Activated naive CD4-positive, alpha-beta T cell (primary cell): ENCODE data around the gene TRAF3IP3.

Experiments
- DNase-seq, 4 experiments: peaks; one replicate each; lab custom pipeline; 2025; lab: John Stamatoyannopoulos, UW

Gene TRAF3IP3

GRCh38 chr1:209827384-209828262 is 71.8 kb downstream of the TRAF3IP3 start, which contains the start of gene UTP25:
Gene UTP25 (plus strand): TSS chr1:209827972. CDS start chr1:209828064, 92 bp downstream.
- DNase-seq = peak; percentile 67 to 89 (median 82)

- no peak for DNase-seq
Observed at GRCh38 chr1:209829716-209830115, 73.9 kb downstream of the TRAF3IP3 start.

- DNase-seq = no peak
Observed at GRCh38 chr1:209830722-209831121, 74.9 kb downstream of the TRAF3IP3 start.

- DNase-seq = no peak
Observed at GRCh38 chr1:209831615-209832014, 75.8 kb downstream of the TRAF3IP3 start.
